HG03439 (cell line): ENCODE results near the gene RTTN.

Experiments used
- ATAC-seq: cut with Tn5 transposase; IDR thresholded peaks from one replicate; pipeline ENCODE4 v1.9.1; 2021; ENCODE audit warnings: mild to moderate bottlenecking, moderate library complexity; ENCODE audit not compliant: unreplicated experiment

Gene RTTN

DNA sequence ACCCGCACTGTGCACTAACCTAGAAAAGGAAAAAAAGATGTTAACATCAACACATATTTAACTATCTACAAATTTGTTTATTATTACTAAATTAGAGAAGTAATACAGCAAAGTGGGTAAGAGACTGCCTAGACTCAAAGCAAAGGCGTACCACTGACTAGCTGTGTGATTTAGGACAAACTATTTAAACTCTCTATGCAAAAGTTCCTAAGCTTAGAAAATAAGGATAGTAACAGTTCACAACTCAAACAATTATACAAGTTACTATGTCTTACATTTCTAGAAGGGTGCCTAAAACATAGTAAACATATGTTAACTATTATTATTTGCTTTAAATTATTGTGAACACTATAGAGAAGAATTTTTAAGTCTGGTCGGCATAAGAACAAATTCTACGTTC, 119.4 kb downstream of the RTTN start:
- ATAC-seq: no peak

DNA sequence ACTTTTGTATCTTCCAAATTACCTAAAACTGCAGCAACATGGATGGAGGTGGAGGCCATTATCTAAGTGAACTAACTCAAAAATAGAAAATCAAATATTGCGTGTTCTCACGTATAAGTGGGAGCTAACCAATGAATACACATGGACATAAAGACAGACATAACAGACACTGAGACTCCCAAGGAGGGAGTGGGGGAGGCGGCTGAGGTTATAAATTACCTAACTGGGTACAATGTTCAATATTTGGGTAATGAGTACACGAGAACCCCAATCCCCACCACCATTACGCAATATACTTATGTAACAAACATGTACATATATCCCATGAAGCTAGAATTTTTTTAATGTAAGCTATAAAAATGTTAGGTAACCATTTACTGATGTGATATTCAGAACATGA, 119.8 kb downstream of the RTTN start:
- ATAC-seq: no peak

- ATAC-seq: no peak
Observed at GRCh38 chr18:70082430-70082829, 123.1 kb downstream of the RTTN start.

DNA sequence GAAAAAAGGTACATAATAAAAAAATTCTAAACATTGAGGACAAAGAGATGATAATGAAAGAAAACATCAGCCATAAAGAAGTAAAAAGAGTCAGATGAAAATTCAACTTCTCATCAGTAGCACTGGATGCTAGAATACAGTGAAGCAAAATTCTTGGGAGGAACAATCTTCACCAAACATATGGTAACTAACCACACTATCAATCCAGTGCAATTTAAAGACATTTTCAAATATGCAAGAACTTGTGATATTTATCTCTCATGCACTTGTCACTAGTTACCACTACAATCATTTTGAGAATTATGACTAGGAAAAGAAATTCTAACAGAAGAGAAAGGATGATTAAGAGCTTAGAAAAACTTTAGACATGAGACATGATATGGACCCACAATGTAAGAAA, 127.4 kb downstream of the RTTN start:
- ATAC-seq: no peak

- ATAC-seq: no peak
Observed at GRCh38 chr18:70075906-70076305, 129.6 kb downstream of the RTTN start.

DNA sequence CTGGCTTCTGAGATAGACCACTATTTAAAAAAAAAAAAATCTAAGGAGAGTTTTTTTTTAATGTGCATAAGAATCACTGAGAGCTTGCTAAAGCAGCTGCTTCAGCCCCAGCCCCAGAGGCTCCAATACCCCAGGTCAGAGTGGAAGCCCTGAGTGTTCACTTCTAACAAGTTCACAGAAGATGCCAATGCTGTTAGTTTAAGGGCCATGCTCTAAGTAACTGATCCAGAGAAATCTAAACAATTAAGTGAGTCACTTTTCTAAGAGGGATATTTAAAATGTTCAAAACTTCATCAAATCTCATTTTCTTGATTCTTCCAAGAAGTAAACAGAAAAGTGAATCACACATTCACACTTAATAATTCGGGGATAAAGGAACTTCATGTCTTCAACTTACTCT, 131.4 kb downstream of the RTTN start:
- no peak for ATAC-seq

DNA sequence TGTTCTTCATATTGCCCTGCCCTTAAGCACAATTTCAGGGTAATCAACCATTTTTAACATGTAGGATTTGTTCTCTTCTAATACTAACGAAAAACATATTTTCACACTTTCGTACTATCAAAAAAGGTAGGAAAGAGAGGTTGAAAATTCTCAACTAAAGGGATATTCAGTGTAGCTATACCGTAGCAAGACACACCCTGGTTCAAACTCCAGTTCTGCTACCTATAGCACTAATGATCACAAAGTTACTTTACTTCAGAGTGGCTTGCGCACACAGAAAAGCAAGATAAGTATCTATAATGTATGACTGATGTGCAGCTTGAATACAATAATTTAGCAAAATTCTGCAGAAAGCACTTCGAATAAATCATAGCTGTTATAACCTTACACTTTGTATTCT, 132.1 kb downstream of the RTTN start:
- ATAC-seq: no peak

- no peak for ATAC-seq
Observed at GRCh38 chr18:70072678-70073077, 132.8 kb downstream of the RTTN start.

- no peak for ATAC-seq
Observed at GRCh38 chr18:70069965-70070364, 135.5 kb downstream of the RTTN start.

DNA sequence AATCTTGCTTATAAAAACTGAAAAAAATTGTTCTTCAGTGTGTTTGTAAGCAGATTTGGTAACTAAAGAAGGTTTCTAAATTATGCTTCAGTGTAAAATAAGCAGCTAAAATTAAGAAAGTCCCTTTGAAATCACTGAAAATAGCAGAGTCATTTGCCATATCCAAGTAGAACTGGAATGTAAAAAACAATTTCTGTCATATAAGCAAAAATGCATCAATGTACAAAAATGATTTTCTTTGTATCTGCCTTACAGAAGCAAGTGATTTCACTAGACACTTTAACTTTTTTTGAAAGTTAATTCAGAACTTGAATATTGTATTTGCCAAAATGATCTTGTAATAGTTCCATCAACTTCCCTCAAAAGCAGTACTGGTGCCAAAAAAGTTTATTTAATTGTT, 136.1 kb downstream of the RTTN start:
- ATAC-seq: no peak

- ATAC-seq: no peak
Observed at GRCh38 chr18:70068981-70069380, 136.5 kb downstream of the RTTN start.

- no peak for ATAC-seq
Observed at GRCh38 chr18:70059684-70060083, 145.8 kb downstream of the RTTN start.

DNA sequence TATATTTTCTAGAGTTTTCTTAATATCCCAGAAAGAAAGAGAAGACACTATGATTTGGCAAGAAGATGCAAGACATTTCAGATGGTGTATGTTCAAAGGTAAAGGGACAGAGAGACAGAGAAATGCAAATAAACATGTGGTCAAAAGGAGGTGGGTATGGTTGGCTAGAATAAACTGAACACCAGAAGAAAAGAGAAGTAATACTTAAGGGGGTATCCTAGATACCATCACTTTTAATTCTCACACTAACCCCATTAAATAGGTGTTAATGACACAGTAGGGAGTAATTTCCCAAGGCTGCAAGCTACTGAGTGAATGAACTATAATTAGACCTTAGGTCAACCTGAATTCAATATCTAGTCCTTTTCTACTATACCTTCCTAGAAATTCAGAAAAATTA, 146.6 kb downstream of the RTTN start:
- peak; percentile 95 for ATAC-seq

DNA sequence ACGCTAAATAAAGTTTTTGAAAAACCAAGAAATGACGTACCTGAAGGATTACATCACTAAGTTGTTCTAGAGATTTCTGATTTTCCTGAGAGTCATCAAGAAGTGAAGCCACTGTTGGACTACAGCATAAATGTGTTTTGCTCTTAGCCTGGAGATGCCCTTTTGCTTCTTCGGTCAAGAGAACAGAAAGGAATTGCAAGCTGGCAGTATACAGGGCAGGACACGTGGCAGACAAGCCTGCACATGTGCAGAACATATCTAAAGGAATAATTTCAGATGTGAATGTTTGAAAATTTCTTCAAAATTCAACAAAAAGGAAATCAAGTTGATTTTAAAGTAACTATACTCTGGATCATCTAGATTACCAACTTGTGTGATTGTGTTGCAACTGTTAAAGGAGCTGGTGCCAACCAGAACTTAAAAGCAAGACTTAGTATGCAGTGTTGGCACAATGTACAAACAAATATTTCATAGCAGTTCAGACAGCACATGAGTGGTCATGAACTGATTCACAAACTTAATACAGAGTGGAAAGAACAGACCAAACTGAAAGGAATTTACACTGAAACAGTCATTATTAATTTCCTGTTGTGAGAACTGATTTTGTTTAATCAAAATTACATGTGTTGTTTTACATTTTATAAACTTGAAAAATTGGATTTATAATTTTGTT, 157.4 kb downstream of the RTTN start:
- ATAC-seq: no peak

GRCh38 chr18:70046796-70047195, 158.7 kb downstream of the RTTN start:
- no peak for ATAC-seq

DNA sequence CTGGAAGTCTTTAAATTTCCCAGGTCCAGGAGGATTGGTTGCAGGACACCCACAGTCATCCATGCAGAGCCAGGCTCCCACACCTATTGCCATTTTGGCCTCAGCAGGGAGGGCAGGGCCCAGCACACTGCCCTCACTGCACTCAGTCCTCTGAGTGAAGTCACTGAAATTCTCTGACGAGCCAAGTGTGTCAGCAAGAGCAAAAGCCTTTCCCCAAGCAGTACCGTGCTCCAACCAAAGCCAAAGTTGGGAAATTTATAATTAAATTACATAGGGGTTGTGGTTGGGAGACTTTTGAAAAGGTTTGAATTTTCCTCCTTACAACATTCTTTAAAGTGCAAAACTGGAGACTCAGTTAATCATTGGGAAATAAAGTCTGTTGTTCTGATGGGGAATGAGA, 159.3 kb downstream of the RTTN start:
- no peak for ATAC-seq

DNA sequence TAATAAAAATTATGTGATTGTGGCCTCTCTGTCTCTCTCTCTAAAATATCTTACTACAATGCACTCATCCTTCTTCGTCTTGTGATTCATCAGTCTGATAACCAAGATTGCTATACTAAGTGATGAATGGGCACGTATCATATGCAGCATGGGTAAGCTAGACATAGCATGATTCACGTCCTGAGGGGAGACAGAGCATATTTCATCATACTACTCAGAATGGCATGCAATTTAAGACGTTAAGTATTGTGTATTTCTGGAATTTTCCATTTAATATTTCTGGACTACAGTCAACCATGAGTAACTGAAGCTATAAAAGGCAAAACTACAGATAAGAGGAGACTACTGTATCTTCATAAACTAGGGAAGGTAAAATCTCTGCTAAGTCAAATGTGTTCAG, 160.9 kb downstream of the RTTN start:
- ATAC-seq: no peak

GRCh38 chr18:70041459-70042050, 163.9 kb downstream of the RTTN start:
- ATAC-seq: no peak

GRCh38 chr18:70039186-70039585, 166.3 kb downstream of the RTTN start:
- ATAC-seq: no peak

- no peak for ATAC-seq
Observed at GRCh38 chr18:70037431-70038061, 167.9 kb downstream of the RTTN start.

GRCh38 chr18:70036771-70037347, 168.6 kb downstream of the RTTN start:
- peak; percentile 98 for ATAC-seq

DNA sequence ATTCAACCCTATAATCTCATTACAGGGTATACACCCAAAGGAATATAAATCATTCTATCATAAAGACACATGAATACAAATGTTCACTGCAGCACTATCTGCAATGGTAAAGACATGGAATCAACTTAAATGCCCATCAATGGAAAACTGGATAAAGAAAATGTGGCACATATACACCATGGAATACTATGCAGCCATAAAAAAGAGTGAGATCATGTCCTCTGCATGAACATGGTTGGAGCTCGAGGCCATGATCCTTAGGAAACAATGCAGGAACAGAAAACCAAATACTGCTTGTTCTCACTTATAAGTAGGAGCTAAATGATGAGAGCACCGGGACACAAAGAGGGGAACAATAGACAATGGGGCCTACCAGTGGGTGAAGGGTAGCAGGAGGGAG, 169.3 kb downstream of the RTTN start:
- no peak for ATAC-seq
